Ishikawa (cell line): ENCODE measurements around the gene KCNAB1.

ENCODE experiments used
- CEBPB ChIP-seq: IDR thresholded peaks from 2 replicates; pipeline ENCODE4 v1.6.1; 2012
- CREB1 ChIP-seq: IDR thresholded peaks from 2 replicates; pipeline ENCODE4 v1.6.1; 2012; ENCODE audit warnings: low read depth
- EGR1 ChIP-seq: IDR thresholded peaks from 2 replicates; pipeline ENCODE4 v1.6.1; 2012
- EP300 ChIP-seq: IDR thresholded peaks from 2 replicates; pipeline ENCODE4 v1.6.1; 2012; ENCODE audit warnings: borderline replicate concordance
- FOXM1 ChIP-seq: IDR thresholded peaks from 2 replicates; pipeline ENCODE4 v1.6.1; 2012; ENCODE audit warnings: low read depth, borderline replicate concordance
- NFIC ChIP-seq: IDR thresholded peaks from 2 replicates; pipeline ENCODE4 v1.6.1; 2012
- RAD21 ChIP-seq: IDR thresholded peaks from 2 replicates; pipeline ENCODE4 v1.6.1; 2012; ENCODE audit warnings: low read depth
- TAF1 ChIP-seq: IDR thresholded peaks from 2 replicates; pipeline ENCODE4 v1.6.1; 2012; ENCODE audit warnings: low read depth, mild to moderate bottlenecking
- TCF12 ChIP-seq: IDR thresholded peaks from 2 replicates; pipeline ENCODE4 v1.6.1; 2012; ENCODE audit warnings: low read depth
- TEAD4 ChIP-seq: IDR thresholded peaks from 2 replicates; pipeline ENCODE4 v1.6.1; 2012
- USF1 ChIP-seq: IDR thresholded peaks from 2 replicates; pipeline ENCODE4 v1.6.1; 2012
- YY1 ChIP-seq: IDR thresholded peaks from 2 replicates; pipeline ENCODE4 v1.6.1; 2012; ENCODE audit warnings: low read depth
- ZBTB7A ChIP-seq: IDR thresholded peaks from 2 replicates; pipeline ENCODE4 v1.6.1; 2012; ENCODE audit warnings: low read depth
- TF ChIP-seq, protein P1 (sequence below): IDR thresholded peaks from 2 replicates; pipeline ENCODE4 v1.6.1; 2012; ENCODE audit warnings: low read depth, mild to moderate bottlenecking
- TF ChIP-seq, protein P2 (sequence below): IDR thresholded peaks from 2 replicates; pipeline ENCODE4 v1.6.1; 2012

Gene KCNAB1

GRCh38 chr3:156519758-156520162 is 399.4 kb downstream of the KCNAB1 start:
- TF ChIP-seq YY1 (no peak), CEBPB (no peak), NFIC (no peak), CREB1 (no peak), USF1 (no peak), TEAD4 (no peak), FOXM1 (no peak)
- TF ChIP-seq, protein P1, sequence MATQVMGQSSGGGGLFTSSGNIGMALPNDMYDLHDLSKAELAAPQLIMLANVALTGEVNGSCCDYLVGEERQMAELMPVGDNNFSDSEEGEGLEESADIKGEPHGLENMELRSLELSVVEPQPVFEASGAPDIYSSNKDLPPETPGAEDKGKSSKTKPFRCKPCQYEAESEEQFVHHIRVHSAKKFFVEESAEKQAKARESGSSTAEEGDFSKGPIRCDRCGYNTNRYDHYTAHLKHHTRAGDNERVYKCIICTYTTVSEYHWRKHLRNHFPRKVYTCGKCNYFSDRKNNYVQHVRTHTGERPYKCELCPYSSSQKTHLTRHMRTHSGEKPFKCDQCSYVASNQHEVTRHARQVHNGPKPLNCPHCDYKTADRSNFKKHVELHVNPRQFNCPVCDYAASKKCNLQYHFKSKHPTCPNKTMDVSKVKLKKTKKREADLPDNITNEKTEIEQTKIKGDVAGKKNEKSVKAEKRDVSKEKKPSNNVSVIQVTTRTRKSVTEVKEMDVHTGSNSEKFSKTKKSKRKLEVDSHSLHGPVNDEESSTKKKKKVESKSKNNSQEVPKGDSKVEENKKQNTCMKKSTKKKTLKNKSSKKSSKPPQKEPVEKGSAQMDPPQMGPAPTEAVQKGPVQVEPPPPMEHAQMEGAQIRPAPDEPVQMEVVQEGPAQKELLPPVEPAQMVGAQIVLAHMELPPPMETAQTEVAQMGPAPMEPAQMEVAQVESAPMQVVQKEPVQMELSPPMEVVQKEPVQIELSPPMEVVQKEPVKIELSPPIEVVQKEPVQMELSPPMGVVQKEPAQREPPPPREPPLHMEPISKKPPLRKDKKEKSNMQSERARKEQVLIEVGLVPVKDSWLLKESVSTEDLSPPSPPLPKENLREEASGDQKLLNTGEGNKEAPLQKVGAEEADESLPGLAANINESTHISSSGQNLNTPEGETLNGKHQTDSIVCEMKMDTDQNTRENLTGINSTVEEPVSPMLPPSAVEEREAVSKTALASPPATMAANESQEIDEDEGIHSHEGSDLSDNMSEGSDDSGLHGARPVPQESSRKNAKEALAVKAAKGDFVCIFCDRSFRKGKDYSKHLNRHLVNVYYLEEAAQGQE: no peak

DNA sequence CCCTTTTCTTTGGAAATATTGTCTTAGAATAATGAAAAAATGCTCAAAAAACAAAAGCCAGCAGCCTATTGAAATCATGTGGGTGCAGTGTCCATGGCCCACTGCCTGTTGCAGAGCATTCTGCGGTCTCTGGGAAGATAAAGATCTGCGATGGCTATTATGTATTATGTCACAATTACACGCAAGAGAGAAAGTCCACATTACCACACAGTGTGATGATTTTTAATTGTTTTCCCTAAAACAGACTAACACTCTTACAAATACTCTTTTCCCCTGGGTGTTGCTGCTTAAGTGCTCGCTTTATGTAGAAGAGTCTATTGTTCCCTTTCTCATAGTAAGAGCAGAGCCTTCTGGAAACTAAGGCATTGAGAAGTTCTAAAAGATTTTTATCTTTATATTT is 402.3 kb downstream of the KCNAB1 start:
- no peak for TF ChIP-seq CREB1
- no peak for TF ChIP-seq TCF12
- TF ChIP-seq EGR1: no peak
- TF ChIP-seq USF1: no peak
- no peak for TF ChIP-seq TAF1
- TF ChIP-seq, protein P2, sequence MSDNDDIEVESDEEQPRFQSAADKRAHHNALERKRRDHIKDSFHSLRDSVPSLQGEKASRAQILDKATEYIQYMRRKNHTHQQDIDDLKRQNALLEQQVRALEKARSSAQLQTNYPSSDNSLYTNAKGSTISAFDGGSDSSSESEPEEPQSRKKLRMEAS: no peak
- no peak for TF ChIP-seq FOXM1
- TF ChIP-seq EP300: no peak
- no peak for TF ChIP-seq YY1
- no peak for TF ChIP-seq ZBTB7A
- TF ChIP-seq, protein P1: no peak
- no peak for TF ChIP-seq RAD21
- TF ChIP-seq CEBPB: no peak
- TF ChIP-seq NFIC: no peak
- TF ChIP-seq TEAD4: no peak

- TF ChIP-seq RAD21 (no peak), EGR1 (no peak), CEBPB (no peak), TCF12 (no peak), YY1 (no peak), FOXM1 (no peak), TAF1 (no peak), EP300 (no peak), USF1 (no peak), TEAD4 (no peak), ZBTB7A (no peak), NFIC (no peak)
- TF ChIP-seq, protein P2: no peak
Measured at GRCh38 chr3:156525808-156526207, 405.4 kb downstream of the KCNAB1 start.

DNA sequence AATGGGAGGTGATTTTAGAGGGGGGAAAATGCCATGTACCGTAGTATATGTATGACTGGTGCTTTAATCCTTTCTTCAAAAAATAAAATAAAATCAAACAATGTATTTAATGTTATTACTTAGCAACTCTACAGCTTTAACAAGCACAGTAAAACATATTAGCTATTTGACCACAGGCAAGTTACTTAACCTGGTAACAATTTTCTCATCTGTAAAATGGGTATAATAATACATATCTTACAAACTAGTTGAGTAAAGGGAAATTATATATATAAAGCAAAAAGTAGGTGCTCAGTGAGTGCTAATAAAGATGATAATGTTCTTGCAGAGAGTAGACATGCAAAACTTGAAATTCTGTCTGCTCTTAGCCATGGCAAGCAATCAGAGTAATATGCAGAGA is 406.7 kb downstream of the KCNAB1 start:
- no peak for TF ChIP-seq USF1
- TF ChIP-seq FOXM1: no peak
- no peak for TF ChIP-seq YY1
- TF ChIP-seq TEAD4: no peak
- no peak for TF ChIP-seq CREB1

DNA sequence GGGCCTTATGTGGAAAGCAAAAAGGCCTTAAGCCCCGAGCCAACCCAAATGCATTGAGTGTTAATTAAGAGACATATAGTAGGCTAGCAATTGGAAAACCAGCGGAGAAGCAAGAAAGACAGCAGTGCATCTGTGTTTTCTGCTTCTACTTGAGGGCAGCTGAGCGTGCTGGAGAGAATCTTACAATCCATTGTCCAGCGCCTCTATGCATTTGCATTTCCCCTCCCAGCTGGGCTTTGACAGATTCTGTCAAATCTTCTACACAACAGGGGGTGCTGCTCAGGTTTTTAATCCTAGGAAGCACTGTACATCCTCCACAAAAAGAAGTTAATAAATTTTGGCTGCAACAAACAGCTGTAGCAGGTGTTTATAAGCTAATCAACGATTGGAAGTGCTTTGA is 410.6 kb downstream of the KCNAB1 start:
- TF ChIP-seq EP300: no peak
- TF ChIP-seq EGR1: no peak
- TF ChIP-seq FOXM1: no peak
- no peak for TF ChIP-seq USF1
- no peak for TF ChIP-seq CEBPB
- TF ChIP-seq NFIC: no peak
- TF ChIP-seq TEAD4: no peak
- TF ChIP-seq TCF12: no peak
- no peak for TF ChIP-seq CREB1
- TF ChIP-seq, protein P2: no peak
- no peak for TF ChIP-seq TAF1
- TF ChIP-seq RAD21: no peak
- no peak for TF ChIP-seq YY1
- TF ChIP-seq, protein P1: no peak
- TF ChIP-seq ZBTB7A: no peak
